ENCODE results near the gene FGF10. TPM values are rescaled to one million over a fixed set of nuclear protein-coding genes. Genes with fewer than 3 reads are reported as not detected.

The FGF10 gene
- total RNA-seq, 2 donors from 2014 or later = 0.27 to 5.1 TPM

- no peak for TF ChIP-seq CTCF (IDR thresholded peaks at IDR 0.05)
- H3K27me3 ChIP-seq = no peaks in the 10 kb centered on the region
- H3K27ac ChIP-seq = no peak overlapping the region
- no peak overlapping the region for H3K4me3 ChIP-seq
- no peak overlapping the region for H3K9ac ChIP-seq (ENCODE audit: low read depth in 2 of 2, low read length in 2 of 2)
- intact Hi-C loops (cut with DNase I) = no loop called here
- no peaks in the 10 kb centered on the region for H3K4me1 ChIP-seq
- DNase-seq = no peak
- H3K36me3 ChIP-seq = no peaks in the 10 kb centered on the region
- no peaks in the 10 kb centered on the region for H3K9me3 ChIP-seq
These were observed 12.2 kb downstream of the FGF10 start for GRCh38 chr5:44377057-44377456.

GRCh38 chr5:44372028-44372427 is 17.2 kb downstream of the FGF10 start:
- Histone ChIP-seq H3K4me1 (no peaks in the 10 kb centered on the region), H3K4me3 (no peak overlapping the region), H3K36me3 (no peaks in the 10 kb centered on the region), H3K27ac (no peak overlapping the region), H3K27me3 (no peaks in the 10 kb centered on the region), H3K9ac (ENCODE audit: low read depth in 2 of 2, low read length in 2 of 2) (no peak overlapping the region), H3K9me3 (no peaks in the 10 kb centered on the region)
- no peak for DNase-seq
- no peak for TF ChIP-seq CTCF (IDR thresholded peaks at IDR 0.05)
- intact Hi-C loops (cut with DNase I) = no loop called here

GRCh38 chr5:44367203-44367602 is 22.0 kb downstream of the FGF10 start:
- no peak overlapping the region for H3K27ac ChIP-seq
- H3K4me3 ChIP-seq = no peak overlapping the region
- H3K9ac ChIP-seq (ENCODE audit: low read depth in 2 of 2, low read length in 2 of 2) = no peak overlapping the region
- TF ChIP-seq CTCF (IDR thresholded peaks at IDR 0.05) = no peak
- no peaks in the 10 kb centered on the region for H3K36me3 ChIP-seq
- H3K9me3 ChIP-seq = no peaks in the 10 kb centered on the region
- H3K27me3 ChIP-seq = no peaks in the 10 kb centered on the region
- no peaks in the 10 kb centered on the region for H3K4me1 ChIP-seq
- DNase-seq = no peak
- intact Hi-C loops (cut with DNase I) = no loop called here

GRCh38 chr5:44365345-44365744 is 23.9 kb downstream of the FGF10 start:
- Histone ChIP-seq H3K4me1 (no peaks in the 10 kb centered on the region), H3K36me3 (no peaks in the 10 kb centered on the region), H3K27me3 (no peaks in the 10 kb centered on the region), H3K27ac (no peak overlapping the region), H3K4me3 (no peak overlapping the region), H3K9me3 (no peaks in the 10 kb centered on the region), H3K9ac (ENCODE audit: low read depth in 2 of 2, low read length in 2 of 2) (no peak overlapping the region)
- intact Hi-C loops (cut with DNase I) = no loop called here
- TF ChIP-seq CTCF (IDR thresholded peaks at IDR 0.05) = no peak
- DNase-seq = no peak

- Histone ChIP-seq H3K27ac (no peak overlapping the region), H3K36me3 (no peaks in the 10 kb centered on the region), H3K9me3 (no peaks in the 10 kb centered on the region), H3K4me3 (no peak overlapping the region), H3K4me1 (no peaks in the 10 kb centered on the region), H3K9ac (ENCODE audit: low read depth in 2 of 2, low read length in 2 of 2) (no peak overlapping the region), H3K27me3 (no peaks in the 10 kb centered on the region)
- TF ChIP-seq CTCF (IDR thresholded peaks at IDR 0.05) = no peak
- no peak for DNase-seq
- intact Hi-C loops (cut with DNase I) = no loop called here
These were observed 25.1 kb downstream of the FGF10 start for GRCh38 chr5:44364097-44364496.
